K562 (cell line): ENCODE measurements around the gene CASKIN2. TPM values are rescaled to one million over a fixed set of nuclear protein-coding genes. Genes with fewer than 3 reads are reported as not detected.

ENCODE experiments used
- ATAC-seq: fragments of 200-7000 bp; cut with Tn5 transposase; 3 replicates; pipeline ENCODE4 v1.9.1; 2020; ENCODE audit warnings: moderate library complexity
- BruUV-seq: library from RNA; stranded (reverse); fragments of 400-500 nt; replicated peaks from 2 replicates; lab custom pipeline; 2021; lab: Mats Ljungman, UMichigan
- CTCF ChIA-PET: fragments of 300-600 bp; formaldehyde crosslinking; extraction: SDS; loops from one replicate; lab custom pipeline; 2021; ENCODE audit warnings: low intra/inter-chr PET ratio; lab: Yijun Ruan, JAX
- POLR2A ChIA-PET: fragments of 300-600, 350-650 bp; sonication (Branson Sonifier 250); formaldehyde crosslinking; extraction: SDS; loops from one replicate; lab custom pipeline; 2021; ENCODE audit warnings: antibody characterized with exemption, inconsistent platforms; lab: Yijun Ruan, JAX
- DNase-seq, 4 experiments: peaks; one replicate each; pipeline versions ENCODE4 v3.0.0 to v3.0.0-alpha.2; 2011 to 2018; ENCODE audit warnings: low spot score in 3 of 4, mixed read lengths in 3 of 4; ENCODE audit errors: extremely low read depth in 1 of 4
- FAIRE-seq: peaks from 2 replicates; lab custom pipeline; 2011; peaks lifted over from hg19 to GRCh38; lab: Jason Lieb, UNC
- H2AFZ ChIP-seq: 2 replicates; pipeline ENCODE4 v1.6.0; 2011; ENCODE audit warnings: low read depth, low read length, control low read depth, inconsistent platforms
- H3K27ac ChIP-seq: fragments of 200-600 bp; 3 replicates; pipeline ENCODE4 v1.8.0; 2011; ENCODE audit warnings: low read depth, mild to moderate bottlenecking, control low read depth, inconsistent platforms, low read length, moderate library complexity, mixed read lengths; ENCODE audit errors: extremely low read depth
- H3K27me3 ChIP-seq, 2 experiments: fragments of 300-600 bp in 1 of 2; 2 replicates in 1 of 2; 3 replicates in 1 of 2; pipeline versions ENCODE4 v1.6.0 to v1.8.0; 2011; ENCODE audit warnings: inconsistent platforms in 2 of 2, low read length in 2 of 2, mild to moderate bottlenecking in 1 of 2, mixed read lengths in 1 of 2, moderate library complexity in 1 of 2; ENCODE audit not compliant: control insufficient read depth in 2 of 2, insufficient read depth in 2 of 2
- H3K36me3 ChIP-seq: fragments of 300-600 bp; 3 replicates; pipeline ENCODE4 v1.8.0; 2011; ENCODE audit warnings: mild to moderate bottlenecking, low read length, inconsistent platforms; ENCODE audit not compliant: control insufficient read depth, insufficient read depth
- H3K4me1 ChIP-seq, 2 experiments: fragments of 200-600 bp in 1 of 2; replicated peaks in 1 of 2; 2 replicates in 1 of 2; 3 replicates in 1 of 2; pipeline versions ENCODE4 v1.5.1 to v1.8.0; 2011; ENCODE audit warnings: inconsistent platforms in 2 of 2, low read length in 2 of 2, mild to moderate bottlenecking in 1 of 2, mixed read lengths in 1 of 2, moderate library complexity in 1 of 2; ENCODE audit not compliant: control insufficient read depth in 2 of 2, insufficient read depth in 2 of 2
- H3K4me2 ChIP-seq: 2 replicates; pipeline ENCODE4 v1.6.1; 2011; ENCODE audit warnings: low read length, control low read depth, inconsistent platforms, mixed read lengths; ENCODE audit not compliant: insufficient read depth
- H3K4me3 ChIP-seq: fragments of 200-600 bp; sonication (generic), shearing (Covaris generic); 2 replicates; pipeline ENCODE4 v1.5.1; 2016; ENCODE audit warnings: control low read depth, inconsistent platforms
- H3K79me2 ChIP-seq: fragments of 200-600 bp; 3 replicates; pipeline ENCODE4 v1.8.0; 2011; ENCODE audit warnings: low read length, inconsistent platforms; ENCODE audit not compliant: control insufficient read depth, insufficient read depth
- H3K9ac ChIP-seq, 2 experiments: 2 replicates each; pipeline versions ENCODE4 v1.6.0 to v1.6.1; 2011; ENCODE audit warnings: low read depth in 2 of 2, low read length in 2 of 2, control low read depth in 1 of 2, inconsistent platforms in 1 of 2, mild to moderate bottlenecking in 1 of 2, mixed read lengths in 1 of 2; ENCODE audit not compliant: insufficient read depth in 1 of 2
- H3K9me1 ChIP-seq: one replicate; pipeline ENCODE4 v1.6.0; 2011; ENCODE audit warnings: inconsistent platforms, mild to moderate bottlenecking, low read length, moderate library complexity; ENCODE audit not compliant: control insufficient read depth, insufficient read depth
- H3K9me3 ChIP-seq: replicated peaks from 2 replicates; pipeline ENCODE4 v1.5.1; 2011; ENCODE audit warnings: low read depth, low read length, inconsistent platforms; ENCODE audit not compliant: control insufficient read depth, insufficient read depth
- H4K20me1 ChIP-seq: replicated peaks from 2 replicates; pipeline ENCODE4 v1.6.1; 2011; ENCODE audit warnings: low read length, inconsistent platforms, mixed read lengths; ENCODE audit not compliant: control insufficient read depth, insufficient read depth
- NCOA6 ChIP-seq: fragments of 450-650 bp; IDR thresholded peaks from 2 replicates; pipeline ENCODE4 v1.6.1; 2017; ENCODE audit warnings: mild to moderate bottlenecking
- WGBS: fragments of 100-300 bp; shearing (Covaris generic); methylation state at CpG from one replicate; pipeline ENCODE4 v1.1.6; 2016; ENCODE audit warnings: low coverage, mixed read lengths; ENCODE audit not compliant: insufficient coverage; ENCODE audit errors: missing lambda C conversion rate; 5-methylcytosine and 5-hydroxymethylcytosine counted together
- in situ Hi-C: fragments of 300-500 bp; cut with MboI; formaldehyde crosslinking; loops from 4 replicates; pipeline ENCODE4 v1.15.0; 2018; ENCODE audit warnings: inconsistent platforms, mixed read lengths
- intact Hi-C: fragments of 100-400 bp; cut with micrococcal nuclease; formaldehyde crosslinking; loops from 2 replicates; pipeline ENCODE4 v1.14.2; 2022
- polyA plus RNA-seq, 8 experiments: library from polyadenylated mRNA; depleted of rRNA in 4 of 8; stranded (reverse) in 5 of 8; unstranded in 3 of 8; fragments of >200 nt; fragmentation: Nextera tagmentation in 2 of 8; fragmentation: Illumina TruSeq in 1 of 8; extraction: Ambion mirVana in 2 of 8; extraction: Trizol in 1 of 8; gene quantifications; 2 replicates each; pipeline versions ENCODE4 v1.2.1 to v1.2.3, GENCODE V29; 2011 to 2014; ENCODE audit warnings: inconsistent platforms in 1 of 8, missing spikeins in 1 of 8
- total RNA-seq, 7 experiments: library from RNA; depleted of rRNA in 6 of 7; stranded (reverse); fragments of >200 nt in 6 of 7; fragmentation: Illumina TruSeq in 2 of 7; extraction: Trizol in 2 of 7; gene quantifications; 2 replicates each; pipeline versions ENCODE4 v1.2.1 to v1.2.3, GENCODE V29; 2011 to 2021; ENCODE audit warnings: low replicate concordance in 1 of 7
- TF ChIP-seq, protein P1 (sequence below), 3 experiments: fragments of 200-800 bp in 1 of 3; fragments of 250-450 bp in 1 of 3; fragments of 450-650 bp in 1 of 3; sonication (Bioruptor Pico) in 1 of 3; sonication (Bioruptor generic) in 1 of 3; formaldehyde crosslinking in 1 of 3; IDR thresholded peaks; 2 replicates each; pipeline versions ENCODE4 v1.6.1 to v1.8.0; 2016 to 2022; ENCODE audit warnings: mild to moderate bottlenecking in 2 of 3, missing genetic modification characterization in 2 of 3, missing compliant biosample characterization in 1 of 3, moderate library complexity in 1 of 3

The CASKIN2 gene
- total and polyA plus RNA-seq, 9 of the 15 experiments (the other 6 are each of a cell fraction or from before 2014, with no cell fraction given), result 0.01 to 12.2 (median 2.1) TPM

- H3K4me1 ChIP-seq, result peaks cover 0 to 67% of the 10 kb centered on the region in 2 experiments; a peak in 2 of 5 replicates
- H2AFZ ChIP-seq, result no peak overlapping the region
- ChIA-PET CTCF (no interaction called here), POLR2A (interaction anchor here (0.8 to 1.2 kb wide), 3 partner anchors 12 to 238 kb away, joined by 3 read pairs; no protein-coding TSS in a partner anchor)
- no peak overlapping the region for H3K27ac ChIP-seq
- no peak overlapping the region for H3K4me3 ChIP-seq
- intact Hi-C loops (no loop called here), in situ Hi-C loops (no loop called here)
- no peak for DNase-seq
- FAIRE-seq, result no peak
- ATAC-seq, result no peak
- H3K79me2 ChIP-seq, result no peaks in the 10 kb centered on the region
- H3K9me3 ChIP-seq, result no peaks in the 10 kb centered on the region
- WGBS, result 86% methylated on average over 12 of the region's 17 CpGs
- H3K4me2 ChIP-seq, result no peak overlapping the region
- TF ChIP-seq NCOA6, result no peak
- TF ChIP-seq, protein P1, sequence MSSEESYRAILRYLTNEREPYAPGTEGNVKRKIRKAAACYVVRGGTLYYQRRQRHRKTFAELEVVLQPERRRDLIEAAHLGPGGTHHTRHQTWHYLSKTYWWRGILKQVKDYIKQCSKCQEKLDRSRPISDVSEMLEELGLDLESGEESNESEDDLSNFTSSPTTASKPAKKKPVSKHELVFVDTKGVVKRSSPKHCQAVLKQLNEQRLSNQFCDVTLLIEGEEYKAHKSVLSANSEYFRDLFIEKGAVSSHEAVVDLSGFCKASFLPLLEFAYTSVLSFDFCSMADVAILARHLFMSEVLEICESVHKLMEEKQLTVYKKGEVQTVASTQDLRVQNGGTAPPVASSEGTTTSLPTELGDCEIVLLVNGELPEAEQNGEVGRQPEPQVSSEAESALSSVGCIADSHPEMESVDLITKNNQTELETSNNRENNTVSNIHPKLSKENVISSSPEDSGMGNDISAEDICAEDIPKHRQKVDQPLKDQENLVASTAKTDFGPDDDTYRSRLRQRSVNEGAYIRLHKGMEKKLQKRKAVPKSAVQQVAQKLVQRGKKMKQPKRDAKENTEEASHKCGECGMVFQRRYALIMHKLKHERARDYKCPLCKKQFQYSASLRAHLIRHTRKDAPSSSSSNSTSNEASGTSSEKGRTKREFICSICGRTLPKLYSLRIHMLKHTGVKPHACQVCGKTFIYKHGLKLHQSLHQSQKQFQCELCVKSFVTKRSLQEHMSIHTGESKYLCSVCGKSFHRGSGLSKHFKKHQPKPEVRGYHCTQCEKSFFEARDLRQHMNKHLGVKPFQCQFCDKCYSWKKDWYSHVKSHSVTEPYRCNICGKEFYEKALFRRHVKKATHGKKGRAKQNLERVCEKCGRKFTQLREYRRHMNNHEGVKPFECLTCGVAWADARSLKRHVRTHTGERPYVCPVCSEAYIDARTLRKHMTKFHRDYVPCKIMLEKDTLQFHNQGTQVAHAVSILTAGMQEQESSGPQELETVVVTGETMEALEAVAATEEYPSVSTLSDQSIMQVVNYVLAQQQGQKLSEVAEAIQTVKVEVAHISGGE (CRISPR knock-in tag; IDR thresholded peaks at IDR 0.05), result peak in 1 of 3 experiments; percentile 38; a peak in 1 of 6 replicates
- no TSS peak for BruUV-seq
- no peak overlapping the region for H3K9ac ChIP-seq
- no peaks in the 10 kb centered on the region for H3K27me3 ChIP-seq
- peaks cover 3% of the 10 kb centered on the region for H3K9me1 ChIP-seq
- no peaks in the 10 kb centered on the region for H4K20me1 ChIP-seq
- peaks cover 33% of the 10 kb centered on the region; the same call in 2 of the 3 replicates for H3K36me3 ChIP-seq
Observed at GRCh38 chr17:75500419-75501216, 14.7 kb downstream of the CASKIN2 start.
